CD14-positive monocyte (primary cell): ENCODE results near the gene PLCG1. TPM values are rescaled to one million over a fixed set of nuclear protein-coding genes. Genes with fewer than 3 reads are reported as not detected.

Experiments
- DNase-seq, 3 donors: peaks; one replicate each; pipeline ENCODE4 v3.0.0-alpha.2; 2011 to 2022
- H2AFZ ChIP-seq: 2 replicates; pipeline ENCODE4 v1.6.0; 2012; ENCODE audit warnings: mild to moderate bottlenecking, low read depth, low read length, inconsistent platforms; ENCODE audit not compliant: insufficient read depth, poor library complexity, severe bottlenecking
- H3K27ac ChIP-seq, 2 donors: 1 replicate in 1 of 2; 2 replicates in 1 of 2; pipeline ENCODE4 v1.5.1; 2012 to 2013; ENCODE audit warnings: low read length in 2 of 2, control low read depth in 1 of 2, inconsistent platforms in 1 of 2, low read depth in 1 of 2, mild to moderate bottlenecking in 1 of 2
- H3K27me3 ChIP-seq, 2 donors: one replicate each; pipeline versions ENCODE4 v1.6.0 to v1.6.1; 2011 to 2013; ENCODE audit warnings: low read length in 2 of 2; ENCODE audit not compliant: control insufficient read depth in 2 of 2, insufficient read depth in 2 of 2
- H3K36me3 ChIP-seq, 2 donors: replicated peaks in 1 of 2; 1 replicate in 1 of 2; 2 replicates in 1 of 2; pipeline versions ENCODE4 v1.5.1 to v1.6.1; 2012 to 2013; ENCODE audit warnings: low read length in 2 of 2, control low read depth in 1 of 2, inconsistent platforms in 1 of 2, mild to moderate bottlenecking in 1 of 2; ENCODE audit not compliant: insufficient read depth in 2 of 2, control insufficient read depth in 1 of 2
- H3K4me1 ChIP-seq, 2 donors: 1 replicate in 1 of 2; 2 replicates in 1 of 2; pipeline versions ENCODE4 v1.5.1 to v1.6.1; 2012 to 2013; ENCODE audit warnings: low read length in 2 of 2, control low read depth in 1 of 2, inconsistent platforms in 1 of 2, mild to moderate bottlenecking in 1 of 2, moderate library complexity in 1 of 2; ENCODE audit not compliant: insufficient read depth in 2 of 2, control insufficient read depth in 1 of 2
- H3K4me2 ChIP-seq: replicated peaks from 2 replicates; pipeline ENCODE3; 2012; ENCODE audit warnings: low read length, moderate library complexity, mild to moderate bottlenecking; ENCODE audit not compliant: poor library complexity, severe bottlenecking; ENCODE audit errors: extremely low read depth
- H3K4me3 ChIP-seq, 3 experiments: fragments of 200-600 bp in 1 of 3; sonication (generic) in 1 of 3; replicated peaks in 1 of 3; 1 replicate in 2 of 3; 2 replicates in 1 of 3; pipeline ENCODE4 v1.5.1; 2011 to 2013; ENCODE audit warnings: low read length in 3 of 3, mild to moderate bottlenecking in 3 of 3, control low read depth in 2 of 3, low read depth in 2 of 3, inconsistent platforms in 1 of 3, moderate library complexity in 1 of 3
- H3K79me2 ChIP-seq: 2 replicates; pipeline ENCODE4 v1.6.0; 2012; ENCODE audit warnings: mild to moderate bottlenecking, control low read depth, inconsistent platforms, low read length, moderate library complexity; ENCODE audit not compliant: insufficient read depth
- H3K9ac ChIP-seq: 2 replicates; pipeline ENCODE4 v1.6.0; 2017; ENCODE audit warnings: low read length, mild to moderate bottlenecking; ENCODE audit not compliant: insufficient read depth, poor library complexity, severe bottlenecking
- H3K9me3 ChIP-seq, 2 donors: replicated peaks in 1 of 2; 1 replicate in 1 of 2; 2 replicates in 1 of 2; pipeline versions ENCODE4 v1.5.1 to v1.6.1; 2012 to 2013; ENCODE audit warnings: low read length in 2 of 2, control low read depth in 1 of 2; ENCODE audit not compliant: control insufficient read depth in 1 of 2, insufficient read depth in 1 of 2
- H4K20me1 ChIP-seq: 2 replicates; pipeline ENCODE4 v1.6.0; 2012; ENCODE audit warnings: mild to moderate bottlenecking, low read length, control low read depth, moderate library complexity; ENCODE audit not compliant: insufficient read depth
- H3K27ac Mint-ChIP-seq, 7 donors: one replicate each; pipeline ENCODE4 v1.8.0; 2020; ENCODE audit warnings: mild to moderate bottlenecking in 7 of 7, mixed read lengths in 7 of 7, moderate library complexity in 6 of 7, inconsistent platforms in 2 of 7
- H3K27me3 Mint-ChIP-seq, 3 donors: one replicate each; pipeline ENCODE4 v1.8.0; 2021 to 2022; ENCODE audit warnings: low read depth in 3 of 3, mild to moderate bottlenecking in 3 of 3, mixed read lengths in 3 of 3, moderate library complexity in 3 of 3, inconsistent platforms in 1 of 3
- H3K36me3 Mint-ChIP-seq, 2 donors: one replicate each; pipeline ENCODE4 v1.8.0; 2020; ENCODE audit warnings: mixed read lengths in 2 of 2, inconsistent platforms in 1 of 2, mild to moderate bottlenecking in 1 of 2
- H3K4me1 Mint-ChIP-seq: one replicate; pipeline ENCODE4 v1.8.0; 2020; ENCODE audit warnings: mild to moderate bottlenecking, mixed read lengths
- H3K4me3 Mint-ChIP-seq, 2 donors: one replicate each; pipeline ENCODE4 v1.8.0; 2020; ENCODE audit warnings: mild to moderate bottlenecking in 2 of 2, mixed read lengths in 2 of 2, moderate library complexity in 1 of 2
- H3K9me3 Mint-ChIP-seq, 7 donors: one replicate each; pipeline ENCODE4 v1.8.0; 2020 to 2022; ENCODE audit warnings: mixed read lengths in 7 of 7, mild to moderate bottlenecking in 6 of 7, moderate library complexity in 6 of 7, inconsistent platforms in 2 of 7
- CTCF ChIP-seq: fragments of 200-600 bp; IDR thresholded peaks from one replicate; pipeline ENCODE4 v1.8.0; 2022; ENCODE audit warnings: antibody characterized with exemption, mild to moderate bottlenecking
- WGBS: methylation state at CpG from one replicate; pipeline ENCODE4 v1.1.5; 2013; ENCODE audit warnings: missing lambda C conversion rate; ENCODE audit not compliant: insufficient coverage; 5-methylcytosine and 5-hydroxymethylcytosine counted together
- intact Hi-C, 2 donors: fragments of 100-400 bp; cut with micrococcal nuclease; formaldehyde crosslinking; loops; one replicate each; pipeline versions ENCODE4 v1.15.0 to v1.15.1; 2023
- polyA plus RNA-seq, 3 donors: library from polyadenylated mRNA; depleted of rRNA in 1 of 3; unstranded in 2 of 3; stranded (reverse) in 1 of 3; fragments of 300-500 nt in 2 of 3; fragments of >200 nt in 1 of 3; fragmentation: Illumina TruSeq in 2 of 3; gene quantifications; 1 replicate in 2 of 3; 2 replicates in 1 of 3; pipeline ENCODE4 v1.2.3, GENCODE V29; 2012 to 2021

The PLCG1 gene
- polyA plus RNA-seq, 3 donors: 0.33 to 3.8 (median 1.0) TPM

DNA sequence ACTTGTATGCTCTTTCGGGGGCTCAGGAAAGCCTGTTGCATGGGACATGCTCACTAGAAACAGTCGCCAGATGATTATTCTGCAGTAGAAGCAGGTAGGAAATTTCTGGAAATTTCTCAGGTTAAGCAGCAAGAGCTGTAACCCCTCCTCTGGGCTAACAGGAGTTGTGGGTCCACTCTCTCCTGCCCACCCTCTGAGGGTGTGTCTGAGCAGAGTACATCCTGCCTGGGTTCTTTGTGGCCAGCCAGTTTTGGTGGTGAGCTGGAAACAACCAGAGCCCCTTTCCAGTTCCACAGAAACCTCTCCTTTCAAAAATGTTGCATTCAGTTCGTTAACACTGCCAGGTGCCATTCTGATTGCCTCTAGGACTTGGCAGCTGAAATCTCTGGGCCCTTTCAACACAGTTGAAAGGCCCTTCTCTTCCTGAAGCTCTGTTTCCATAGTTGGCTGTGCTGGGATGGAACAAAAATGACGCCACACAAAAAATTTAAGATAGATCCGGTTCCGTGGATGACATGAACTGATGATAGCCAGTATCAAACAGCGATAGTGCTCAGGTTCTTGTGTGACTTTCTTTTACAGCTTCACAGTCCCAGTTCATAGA lies 38.5 kb downstream of the PLCG1 start:
- WGBS: 93% methylated on average over 3 of the region's 7 CpGs
- H3K27me3 Mint-ChIP-seq: peaks cover 8 to 30% (median 20%) of the 10 kb centered on the region in 3 donors
- no peak overlapping the region for H3K4me3 Mint-ChIP-seq
- H4K20me1 ChIP-seq: no peaks in the 10 kb centered on the region
- no peak overlapping the region for H3K4me2 ChIP-seq
- H3K4me1 ChIP-seq: no peaks in the 10 kb centered on the region
- no peaks in the 10 kb centered on the region for H3K9me3 Mint-ChIP-seq
- no peaks in the 10 kb centered on the region for H3K27me3 ChIP-seq
- no peak overlapping the region for H3K9ac ChIP-seq
- H3K36me3 ChIP-seq: no peaks in the 10 kb centered on the region
- peaks cover 3 to 22% of the 10 kb centered on the region in 2 donors for H3K36me3 Mint-ChIP-seq
- H3K4me3 ChIP-seq: no peak overlapping the region
- H3K4me1 Mint-ChIP-seq: no peaks in the 10 kb centered on the region
- no peak overlapping the region for H2AFZ ChIP-seq
- no peaks in the 10 kb centered on the region for H3K9me3 ChIP-seq
- intact Hi-C loops: loop anchor here in 1 of 2 donors (10.0 kb wide), 1 partner anchor 49 kb away; no protein-coding TSS in a partner anchor
- DNase-seq: no peak
- H3K27ac ChIP-seq: no peak overlapping the region
- H3K79me2 ChIP-seq: no peaks in the 10 kb centered on the region
- no peak for TF ChIP-seq CTCF
- no peak overlapping the region for H3K27ac Mint-ChIP-seq

GRCh38 chr20:41176711-41177552 lies 39.6 kb downstream of the PLCG1 start:
- H3K27ac Mint-ChIP-seq: no peak overlapping the region
- Histone ChIP-seq H3K36me3 (no peaks in the 10 kb centered on the region), H3K27ac (no peak overlapping the region), H3K79me2 (no peaks in the 10 kb centered on the region), H3K4me1 (no peaks in the 10 kb centered on the region), H4K20me1 (no peaks in the 10 kb centered on the region), H3K27me3 (no peaks in the 10 kb centered on the region), H3K9me3 (no peaks in the 10 kb centered on the region), H3K4me3 (no peak overlapping the region), H2AFZ (no peak overlapping the region), H3K4me2 (no peak overlapping the region), H3K9ac (no peak overlapping the region)
- H3K27me3 Mint-ChIP-seq: peaks cover 0 to 23% (median 12%) of the 10 kb centered on the region in 3 donors
- TF ChIP-seq CTCF: no peak
- H3K4me3 Mint-ChIP-seq: no peak overlapping the region
- H3K4me1 Mint-ChIP-seq: no peaks in the 10 kb centered on the region
- WGBS: 95% methylated on average over 3 of the region's 8 CpGs
- DNase-seq: no peak
- H3K9me3 Mint-ChIP-seq: no peaks in the 10 kb centered on the region
- intact Hi-C loops: loop anchor here in 1 of 2 donors (10.0 kb wide), 1 partner anchor 48 kb away; no protein-coding TSS in a partner anchor
- H3K36me3 Mint-ChIP-seq: peaks cover 3 to 25% of the 10 kb centered on the region in 2 donors
